Natural killer cell (primary cell): ENCODE measurements around the gene LSM14A. TPM values are rescaled to one million over a fixed set of nuclear protein-coding genes. Genes with fewer than 3 reads are reported as not detected.

ENCODE experiments used
- total RNA-seq, 4 donors: library from RNA; stranded (reverse); fragments of 120-200 nt in 1 of 4; gene quantifications; one replicate each; pipeline versions ENCODE4 v1.2.3 to v1.2.4, GENCODE V29; 2013 to 2022

Gene LSM14A
- total RNA-seq, 3 donors from 2014 or later (not counting 1 experiment from before 2014, with no cell fraction given) = 201 to 246 (median 202) TPM

Other genes with a start within 250 kb of the LSM14A start
- gene GARRE1, start 82.0 kb downstream of the LSM14A start, total RNA-seq = 10 to 100 TPM; 21.9 to 29.2 (median 22.0) TPM
- 100 to 1,000 TPM in 2 of 3 donors, 10 to 100 TPM in 1; 98.5 to 132 (median 104) TPM for gene GPI, start 192.7 kb downstream of the LSM14A start, total RNA-seq
- 1 to 10 TPM; 4.7 to 8.6 (median 5.6) TPM for gene PDCD2L, start 231.9 kb downstream of the LSM14A start, total RNA-seq